GM21528 (cell line): Measurements from ENCODE around the gene PIM3.
"Not testable (repeated sequence)": the region's sequence is repeated elsewhere in the genome, so short reads cannot be mapped to it uniquely, and the experiment has no call there.

Experiments
- ATAC-seq: cut with Tn5 transposase; IDR thresholded peaks from one replicate; pipeline ENCODE4 v1.9.1; 2021; ENCODE audit warnings: mild to moderate bottlenecking, moderate library complexity; ENCODE audit not compliant: unreplicated experiment, low FRiP score

PIM3 gene

DNA sequence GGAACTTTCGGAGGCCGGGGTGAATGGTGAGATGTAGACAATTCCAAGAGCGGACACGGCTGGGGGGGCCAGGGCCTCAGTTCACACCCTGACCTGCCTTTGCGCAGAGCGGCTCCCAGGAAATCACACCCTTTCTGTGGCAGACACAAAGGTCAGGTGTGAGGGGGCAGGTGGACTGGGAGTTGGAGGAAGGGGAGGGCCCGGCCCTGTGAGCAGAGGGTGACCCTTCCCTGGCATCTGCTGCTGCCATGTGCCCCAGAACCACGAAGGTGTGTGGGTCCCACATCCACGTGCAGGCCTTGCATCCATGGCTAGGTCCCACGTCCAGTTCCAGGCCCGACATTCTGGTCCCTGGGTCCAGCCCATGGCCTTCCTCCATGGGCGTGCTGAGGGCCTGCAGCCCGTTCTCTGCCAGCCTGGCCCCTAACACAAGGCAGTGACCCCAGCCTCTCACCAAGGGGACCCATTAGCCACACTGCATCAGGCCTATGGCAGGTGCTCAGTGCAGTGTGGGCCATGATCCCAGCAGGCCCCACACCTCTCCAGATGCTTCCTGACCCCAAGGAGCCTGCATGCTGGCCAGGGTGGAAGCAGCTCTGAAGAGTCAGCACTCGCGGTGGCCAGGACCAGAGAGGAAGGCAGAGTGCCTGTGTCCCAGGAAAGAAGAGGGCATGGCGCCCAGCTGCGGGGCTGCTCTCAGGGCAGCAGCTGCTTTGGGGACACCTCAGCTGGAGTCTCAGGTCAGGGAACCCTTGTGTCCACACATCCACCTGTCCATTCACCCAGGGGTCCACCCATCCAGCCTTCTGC is 18.9 kb upstream of the PIM3 start:
- ATAC-seq, result no peak

DNA sequence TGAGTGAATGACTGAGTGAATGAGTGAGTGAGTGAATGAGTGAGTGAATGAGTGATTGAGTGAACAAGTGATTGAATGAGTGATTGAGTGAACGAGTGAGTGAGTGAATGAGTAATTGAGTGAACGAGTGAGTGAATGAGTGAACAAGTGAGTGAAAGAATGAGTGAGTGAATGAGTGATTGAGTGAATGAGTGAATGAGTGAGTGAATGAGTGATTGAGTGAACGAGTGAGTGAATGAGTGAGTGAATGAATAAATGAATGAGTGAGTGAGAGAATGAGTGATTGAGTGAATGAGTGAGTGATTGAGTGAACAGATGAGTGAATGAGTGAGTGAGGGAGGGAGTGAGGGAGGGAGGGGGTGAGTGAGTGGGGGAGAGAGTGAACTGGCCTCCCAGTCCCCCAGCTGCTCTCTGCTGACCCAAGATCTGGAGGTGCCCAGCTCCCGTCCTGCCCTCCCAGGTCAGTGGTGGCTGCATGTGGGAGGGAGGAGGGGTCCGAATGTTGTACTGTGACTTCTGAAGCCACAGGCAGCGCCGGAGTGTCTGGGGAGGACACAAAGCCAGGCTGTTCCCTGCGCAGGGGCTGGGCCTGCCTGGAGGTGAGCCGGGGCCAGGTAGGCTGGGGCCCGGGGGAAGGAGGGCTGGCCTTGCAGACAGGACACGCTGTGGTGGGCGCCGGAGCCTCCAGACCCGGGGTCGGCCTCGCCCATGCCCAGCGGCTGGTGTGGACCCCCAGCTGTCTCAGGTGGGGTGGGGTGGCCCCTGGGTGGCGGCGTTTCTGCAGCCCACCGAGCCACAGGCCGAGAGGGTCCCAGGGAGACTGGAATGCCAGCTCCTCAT is 17.8 kb upstream of the PIM3 start:
- no peak for ATAC-seq

DNA sequence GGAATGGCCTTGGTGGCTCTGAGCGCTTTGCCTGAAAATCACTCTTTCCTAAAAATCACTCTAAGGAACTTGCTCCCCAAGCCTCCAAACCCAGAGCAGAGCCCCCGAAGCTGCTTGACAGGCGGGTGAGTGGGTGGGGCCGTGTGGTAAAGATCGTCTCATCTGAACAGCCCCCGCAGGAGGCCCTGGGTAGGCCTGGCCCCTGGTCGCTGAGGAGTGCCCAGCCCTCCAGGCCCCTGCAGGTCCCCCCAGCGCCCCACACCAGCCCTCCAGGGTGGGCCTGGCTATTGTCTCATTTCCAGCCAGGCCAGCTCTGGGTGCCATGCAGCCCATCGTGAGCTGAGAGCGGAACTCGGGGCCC is 17.2 kb upstream of the PIM3 start:
- ATAC-seq, result no peak

DNA sequence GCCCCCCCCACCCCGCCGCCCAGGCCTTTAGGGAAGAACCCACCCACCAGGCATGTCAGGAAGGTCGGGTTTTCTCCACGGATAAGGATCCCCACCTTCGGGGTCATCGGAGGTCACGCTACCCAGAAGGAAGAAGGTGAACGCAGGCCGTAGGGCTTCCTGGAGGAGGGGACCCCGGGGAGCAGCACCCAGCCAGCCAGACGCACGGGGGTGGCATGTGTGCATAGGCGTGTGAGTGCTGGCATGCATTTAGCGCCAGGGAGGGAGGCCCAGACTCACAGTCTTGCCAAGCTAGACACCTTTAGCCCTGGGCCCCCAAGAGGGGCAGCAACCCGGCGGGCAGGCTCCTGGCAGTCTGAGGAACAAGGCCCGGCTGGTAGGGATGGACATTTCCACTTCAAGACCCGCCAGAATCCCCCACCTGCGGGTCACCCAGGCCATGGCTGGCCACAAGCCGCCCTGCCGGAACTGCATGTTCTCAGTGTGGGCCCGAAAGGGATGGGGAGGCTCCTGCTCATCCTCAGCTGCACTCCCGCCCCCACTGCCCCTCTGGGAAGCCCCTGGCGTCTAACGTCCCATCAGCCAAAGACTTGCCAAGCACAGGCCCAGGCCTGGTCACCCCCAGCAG is 16.7 kb upstream of the PIM3 start:
- no peak for ATAC-seq

DNA sequence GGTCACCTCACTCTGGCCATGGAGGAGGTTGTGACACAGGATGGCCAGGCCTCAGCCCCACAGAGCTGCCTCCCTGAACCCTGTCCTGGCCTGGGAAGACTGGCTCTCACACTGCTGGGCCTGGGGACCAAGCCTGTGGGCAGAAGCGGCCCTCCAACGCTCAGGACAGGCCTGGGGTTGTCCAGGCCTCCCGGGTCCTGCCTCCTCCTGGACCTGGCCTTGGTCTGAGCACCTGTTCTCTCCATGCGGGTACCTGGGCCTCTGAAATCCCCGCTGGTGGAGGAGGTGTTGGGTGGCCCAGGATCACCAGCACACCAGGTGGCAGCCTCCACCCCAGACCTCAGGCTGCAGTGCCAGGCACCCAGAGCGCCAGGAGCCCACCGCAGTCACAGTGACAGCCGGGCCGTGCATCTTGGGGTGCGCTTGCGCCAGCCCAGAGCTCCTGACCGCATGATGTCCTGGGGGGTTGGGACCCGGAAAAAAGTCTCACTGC is 16.1 kb upstream of the PIM3 start:
- no peak for ATAC-seq

DNA sequence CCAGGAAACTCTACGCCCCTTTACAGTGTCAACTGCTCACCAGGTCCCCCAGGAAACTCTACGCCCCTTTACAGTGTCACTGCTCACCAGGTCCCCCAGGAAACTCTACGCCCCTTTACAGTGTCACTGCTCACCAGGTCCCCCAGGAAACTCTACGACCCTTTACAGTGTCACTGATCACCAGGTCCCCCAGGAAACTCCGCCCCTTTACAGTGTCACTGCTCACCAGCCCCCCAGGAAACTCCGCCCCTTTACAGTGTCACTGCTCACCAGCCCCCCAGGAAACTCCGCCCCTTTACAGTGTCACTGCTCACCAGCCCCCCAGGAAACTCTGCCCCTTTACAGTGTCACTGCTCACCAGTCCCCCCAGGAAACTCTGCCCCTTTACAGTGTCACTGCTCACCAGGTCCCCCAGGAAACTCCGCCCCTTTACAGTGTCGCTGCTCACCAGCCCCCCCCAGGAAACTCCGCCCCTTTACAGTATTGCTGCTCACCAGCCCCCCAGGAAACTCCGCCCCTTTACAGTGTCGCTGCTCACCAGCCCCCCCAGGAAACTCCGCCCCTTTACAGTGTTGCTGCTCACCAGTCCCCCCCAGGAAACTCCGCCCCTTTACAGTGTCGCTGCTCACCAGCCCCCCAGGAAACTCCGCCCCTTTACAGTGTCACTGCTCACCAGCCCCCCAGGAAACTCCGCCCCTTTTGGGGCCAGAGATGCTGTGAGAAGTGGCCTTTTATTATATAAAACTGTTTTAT is 15.4 kb upstream of the PIM3 start:
- not testable (repeated sequence) for ATAC-seq

DNA sequence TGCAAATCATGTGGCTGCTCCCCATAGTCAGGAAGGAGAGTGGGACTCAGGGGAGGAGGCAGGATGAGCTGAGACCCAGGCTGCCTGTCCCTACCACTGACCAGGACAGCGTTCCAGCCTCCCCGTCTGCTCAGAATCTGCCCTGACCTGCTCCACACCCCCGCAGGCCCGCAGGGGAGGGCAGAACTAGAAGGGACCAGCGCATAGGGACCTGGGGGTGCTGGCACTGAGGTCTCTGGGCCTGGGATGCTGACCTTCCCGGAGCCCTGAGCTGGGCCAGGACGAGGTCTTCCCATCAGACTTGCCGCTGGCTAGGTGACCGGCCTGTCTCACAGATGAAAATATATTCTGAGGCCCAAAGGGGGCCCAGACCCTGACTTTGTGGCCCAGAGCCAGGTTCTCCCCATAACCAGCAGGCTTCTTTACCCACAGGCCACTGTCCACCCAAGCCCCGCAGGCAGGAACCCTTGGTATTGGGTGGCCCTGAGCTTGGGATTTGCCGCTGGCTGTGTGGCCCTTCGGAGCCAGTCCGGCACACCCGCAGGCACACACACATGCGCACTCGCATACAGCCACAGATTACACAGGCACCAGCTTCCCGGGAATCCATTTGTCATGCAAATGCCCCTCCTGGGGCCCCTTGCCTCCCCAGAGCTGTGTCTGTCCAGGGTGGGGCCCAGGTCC is 13.8 kb upstream of the PIM3 start:
- ATAC-seq, result no peak

DNA sequence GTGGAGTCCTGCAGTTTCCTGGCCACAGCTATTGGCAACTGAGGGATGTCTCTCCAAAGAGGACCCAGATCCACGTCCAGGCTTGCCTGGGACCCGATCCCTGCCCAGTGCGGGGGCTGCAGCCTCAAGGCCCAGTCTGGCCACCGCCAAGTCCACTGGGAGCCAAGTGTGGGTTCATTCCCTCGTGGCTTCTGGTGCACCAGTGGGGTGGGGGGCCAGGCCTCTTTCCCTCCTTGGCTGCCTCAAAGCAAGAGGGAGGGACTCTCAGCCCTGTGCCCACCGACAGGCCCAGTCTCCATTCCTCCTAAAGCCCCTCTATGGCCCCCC is 13.3 kb upstream of the PIM3 start:
- no peak for ATAC-seq

DNA sequence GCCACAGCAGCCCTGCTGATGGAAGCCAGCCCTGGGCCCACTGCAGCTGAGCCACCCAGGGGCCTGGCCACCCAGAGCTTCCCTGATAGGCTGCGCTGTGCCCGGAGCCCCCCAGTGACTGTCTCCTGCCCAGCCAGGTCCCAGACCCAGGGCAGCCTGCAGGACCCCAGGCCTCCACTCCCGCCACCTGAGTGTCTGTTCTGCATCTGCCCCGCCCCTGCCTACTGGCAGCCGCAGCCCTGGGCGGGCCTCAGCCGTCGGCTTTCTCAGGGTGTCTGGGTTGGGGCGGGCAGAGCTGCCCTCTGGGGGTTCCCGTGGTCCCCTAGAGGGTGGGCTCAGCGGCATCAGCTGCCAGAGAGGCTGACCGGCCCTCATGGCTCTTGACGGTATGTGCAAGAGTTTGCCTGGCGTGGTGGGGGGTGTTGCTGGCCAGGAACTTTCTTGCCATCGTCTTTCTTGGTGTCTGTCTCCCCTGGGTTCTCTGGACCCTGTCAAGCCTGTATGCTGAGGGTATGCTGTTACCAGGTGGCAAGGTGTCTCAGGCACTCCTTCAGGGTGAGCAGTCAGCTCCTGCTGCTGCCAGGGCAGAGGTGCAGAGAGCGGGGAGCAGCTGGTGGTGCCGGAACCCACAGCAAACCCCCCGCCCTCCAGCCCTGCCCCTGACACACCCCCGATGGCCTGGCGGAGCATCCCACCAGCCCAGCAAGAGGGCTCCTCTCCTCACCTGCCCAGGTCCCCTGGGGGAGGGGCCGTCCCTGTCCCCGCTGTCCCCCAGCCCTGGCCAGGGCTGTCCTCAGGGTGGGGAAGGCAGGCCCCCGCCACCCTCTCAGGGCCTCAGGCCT is 12.2 kb upstream of the PIM3 start:
- no peak for ATAC-seq

DNA sequence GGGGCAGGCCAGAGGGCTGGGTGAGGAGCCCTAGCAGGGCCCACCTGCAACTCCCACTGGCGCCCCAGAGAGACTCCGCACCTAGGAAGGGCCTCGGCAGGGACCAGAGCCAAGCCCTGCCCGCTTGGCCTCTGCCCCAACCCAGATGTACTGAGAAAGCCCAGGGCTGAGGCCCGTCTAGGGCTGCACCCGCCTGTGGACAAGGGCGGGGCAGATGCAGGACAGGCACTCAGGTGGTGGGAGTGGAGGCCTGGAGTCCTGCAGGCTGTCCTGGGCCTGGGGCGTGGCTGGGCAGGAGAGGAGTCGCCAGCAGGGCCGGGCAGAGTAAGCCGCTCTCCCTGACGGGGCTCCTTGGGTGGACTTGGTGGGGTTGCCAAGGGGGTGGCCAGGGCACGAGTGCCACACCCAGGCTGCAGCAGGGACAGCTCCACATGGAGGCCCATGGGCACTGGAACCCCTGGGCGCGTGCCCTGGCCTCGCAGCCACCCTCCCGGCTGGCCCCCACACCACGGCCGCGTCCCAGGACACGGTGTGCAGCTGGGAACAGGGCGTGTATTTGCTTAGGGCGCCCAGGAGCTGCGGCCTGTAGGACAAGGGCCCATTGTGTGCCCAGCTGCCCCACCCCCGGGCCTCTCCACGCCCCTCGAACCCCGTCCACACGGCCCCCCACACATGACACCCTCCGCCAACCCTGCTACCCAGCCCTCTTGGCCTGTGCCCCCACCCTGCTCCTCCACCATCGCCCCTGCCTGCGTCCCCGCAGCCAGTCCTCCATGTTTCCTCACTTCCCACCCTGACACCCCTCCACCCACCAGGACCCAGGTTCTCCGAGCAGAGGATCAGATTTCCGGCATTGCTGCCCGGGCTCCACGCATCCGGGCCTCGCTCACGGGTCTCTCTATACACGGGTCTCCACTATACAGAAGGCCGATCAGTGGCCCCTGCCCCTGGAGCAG is 11.3 kb upstream of the PIM3 start:
- no peak for ATAC-seq

DNA sequence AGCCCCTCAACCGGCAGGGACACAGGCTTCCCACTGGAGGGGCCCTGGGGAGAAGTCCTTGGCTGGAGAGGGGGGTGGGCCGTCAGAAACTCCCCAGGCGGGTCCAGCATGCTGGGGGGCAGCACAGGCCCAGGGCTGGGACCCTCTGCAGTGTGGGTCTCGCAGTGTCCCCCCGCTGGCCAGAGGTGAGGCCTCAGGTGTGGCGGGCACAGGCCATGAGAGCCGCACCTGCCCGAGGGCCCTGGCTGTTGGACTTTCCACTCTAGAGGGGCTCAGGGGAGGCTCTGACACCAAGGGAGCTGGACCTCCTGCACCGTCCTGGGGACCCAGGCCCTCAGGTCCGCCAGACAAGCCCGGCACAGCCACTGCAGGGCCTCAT is 10.7 kb upstream of the PIM3 start:
- ATAC-seq, result no peak

DNA sequence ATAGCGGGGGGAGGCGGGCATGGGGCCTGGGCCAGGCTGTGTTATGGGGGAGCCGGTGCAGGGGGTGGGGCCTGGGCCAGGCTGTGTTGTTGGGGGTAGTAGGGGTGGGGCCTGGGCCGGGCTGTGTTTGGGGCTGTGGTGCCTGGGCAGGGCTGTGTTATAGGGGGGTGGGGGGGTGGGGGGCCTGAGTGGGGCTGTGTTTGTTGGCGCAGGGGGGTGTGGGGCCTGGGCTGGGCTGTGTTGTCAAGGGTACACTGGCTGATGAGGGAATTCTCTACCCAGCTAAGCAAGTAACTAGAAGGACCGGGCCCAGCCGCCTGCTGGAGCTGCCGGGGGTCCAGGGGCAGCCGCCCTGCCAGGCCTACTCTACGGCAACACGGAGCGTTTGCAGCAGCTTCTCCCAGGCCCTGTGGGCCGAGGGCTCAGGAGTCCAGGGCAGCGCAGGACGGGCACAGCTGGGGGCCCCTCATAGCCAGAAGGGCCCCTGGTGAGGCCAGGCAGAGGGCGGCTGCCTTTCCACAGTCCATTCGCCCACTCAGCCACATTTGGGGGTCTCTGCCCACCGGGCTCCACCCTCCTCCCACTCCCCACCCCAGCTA is 10.1 kb upstream of the PIM3 start:
- ATAC-seq, result no peak

DNA sequence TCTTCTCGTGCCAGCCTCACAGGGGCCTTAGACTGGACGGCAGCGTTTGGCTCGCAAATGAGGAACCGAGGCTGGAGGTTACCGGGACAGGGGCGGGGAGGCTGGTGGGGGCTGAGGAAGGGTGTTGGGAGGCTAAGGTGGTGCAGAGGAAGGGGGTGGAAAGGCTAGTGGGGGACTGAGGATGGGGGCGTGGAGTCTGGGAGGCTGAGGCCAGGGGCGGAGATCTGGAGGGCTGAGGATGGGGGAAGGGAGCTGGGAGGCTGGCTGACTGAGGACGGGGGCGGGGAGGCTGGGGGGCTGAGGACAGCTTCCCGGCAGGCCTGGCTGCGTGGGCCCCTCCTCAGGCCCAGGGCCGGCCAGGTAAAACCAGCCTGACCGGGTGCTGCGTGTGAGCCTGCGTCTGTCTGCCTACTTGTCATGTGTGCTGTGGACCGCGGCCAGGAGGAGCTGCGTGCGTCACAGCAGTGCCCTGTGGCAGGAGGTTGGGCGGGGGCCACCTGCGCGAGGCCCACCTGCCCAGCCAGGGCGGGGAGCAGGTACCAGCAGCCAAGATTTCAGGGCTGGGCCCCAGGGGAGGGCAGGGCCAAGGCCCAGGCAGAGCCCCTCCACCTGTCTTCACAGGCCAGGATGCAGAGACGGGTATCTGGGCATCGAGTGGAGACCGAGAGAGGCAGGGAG is 9.4 kb upstream of the PIM3 start:
- no peak for ATAC-seq

DNA sequence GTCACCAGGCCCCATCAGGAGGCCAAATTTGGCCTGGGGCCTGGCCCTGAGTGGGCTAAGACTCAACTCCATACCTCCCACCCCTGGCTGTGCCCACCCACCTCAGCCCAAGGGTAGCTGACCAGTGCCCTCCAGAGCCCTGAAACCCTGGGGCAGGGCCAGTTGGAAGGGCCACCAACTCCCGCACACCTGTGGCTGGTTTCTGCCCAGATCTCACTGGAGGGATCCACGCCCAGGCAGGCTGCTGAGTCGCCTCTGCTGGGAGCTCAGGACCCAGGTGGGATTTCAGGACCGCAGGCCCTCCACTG is 8.9 kb upstream of the PIM3 start:
- ATAC-seq, result no peak

DNA sequence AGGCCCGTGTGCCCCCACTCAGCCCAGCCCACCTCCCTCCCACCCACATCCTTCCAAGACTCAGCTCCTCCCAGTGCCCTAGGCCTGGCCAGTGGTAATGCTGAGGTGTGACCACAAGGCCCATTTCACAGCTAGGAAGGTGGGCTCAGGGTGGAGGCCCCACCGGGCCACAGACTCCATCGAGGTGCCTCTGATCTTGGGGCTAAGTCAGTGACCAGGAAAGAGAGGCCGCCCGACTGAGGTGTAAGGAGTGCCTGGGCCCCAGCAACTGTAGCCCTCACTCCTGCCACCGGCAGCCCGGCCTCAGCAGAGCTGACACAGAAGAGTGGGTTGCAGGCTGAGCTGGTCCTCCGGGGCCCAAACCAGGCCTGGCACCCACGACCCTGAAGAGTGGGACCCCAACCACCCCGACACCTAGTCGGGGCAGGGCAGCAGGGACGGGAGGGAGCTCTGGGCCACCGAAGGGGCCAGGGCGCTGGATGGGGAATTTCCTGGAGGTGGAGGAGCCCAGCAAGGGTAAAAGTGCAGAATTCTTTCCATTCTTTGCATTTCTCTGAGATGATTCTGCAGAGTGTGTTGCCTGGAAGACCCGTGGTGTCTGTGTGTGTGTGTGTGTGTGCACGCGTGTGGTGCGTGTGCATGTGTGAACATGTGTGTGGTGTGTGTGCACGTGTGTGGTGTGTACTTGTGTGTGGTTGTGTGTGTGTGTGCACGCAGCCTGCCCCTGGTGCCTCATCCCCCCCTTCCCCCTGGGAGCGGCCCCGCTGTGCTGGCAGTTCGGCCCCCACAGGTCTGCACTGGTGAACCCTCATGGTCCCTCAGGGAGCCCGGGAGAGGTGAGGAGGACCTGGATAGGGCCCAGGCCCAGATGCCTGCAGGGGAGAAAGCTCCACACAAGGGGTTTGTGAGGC is 8.3 kb upstream of the PIM3 start:
- ATAC-seq, result no peak

DNA sequence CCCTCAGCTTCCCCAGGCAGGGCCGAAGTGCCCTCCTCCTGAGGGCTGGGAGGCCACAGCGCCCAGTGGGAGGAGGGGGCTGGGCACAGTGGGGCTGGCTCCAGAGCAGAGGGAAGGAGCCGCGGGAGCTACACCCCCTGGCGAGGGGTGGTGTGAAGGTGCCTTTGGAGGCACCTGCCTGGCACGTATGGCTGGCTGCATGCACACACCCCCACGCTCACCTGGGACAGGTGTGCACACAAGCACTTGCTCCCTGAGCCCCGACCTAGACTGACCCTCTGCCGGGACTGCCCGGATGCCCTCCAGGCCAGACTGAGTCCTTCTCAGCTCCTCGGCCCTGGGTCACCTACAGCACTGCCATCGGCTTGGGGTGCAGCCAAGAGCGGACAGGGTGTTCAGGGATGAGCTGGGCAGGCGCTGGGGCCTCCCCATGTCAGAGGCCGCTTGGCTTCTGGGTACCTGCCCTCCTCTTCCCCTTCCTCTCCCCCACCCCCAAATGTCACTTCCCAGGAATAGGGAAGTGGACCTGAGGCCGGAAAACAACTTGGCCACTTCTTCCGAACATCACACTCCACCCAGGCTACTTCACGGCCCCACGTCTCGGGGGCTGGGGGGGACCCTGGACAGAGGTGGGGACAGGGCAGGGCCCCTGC is 7.4 kb upstream of the PIM3 start:
- no peak for ATAC-seq
